Lower leg skin (tissue), 4 donors: ENCODE results near the gene PCDHGC3. TPM values are rescaled to one million over a fixed set of nuclear protein-coding genes. Genes with fewer than 3 reads are reported as not detected.

Experiments used
- DNase-seq, 2 donors: peaks; one replicate each; pipeline ENCODE4 v3.0.0-alpha.2; 2019; ENCODE audit warnings: low spot score in 2 of 2
- H3K4me3 ChIP-seq: fragments of 200-600 bp; sonication (generic); 2 replicates; pipeline ENCODE4 v1.5.1; 2017; ENCODE audit warnings: mild to moderate bottlenecking, low read depth; ENCODE audit not compliant: poor library complexity, severe bottlenecking
- POLR2A ChIP-seq, 2 donors: fragments of 450-650 bp; IDR thresholded peaks; one replicate each; pipeline ENCODE4 v1.6.1; 2016 to 2017; ENCODE audit warnings: antibody characterized with exemption in 2 of 2, mild to moderate bottlenecking in 1 of 2, moderate library complexity in 1 of 2
- WGBS, 2 donors: methylation state at CpG; one replicate each; pipeline ENCODE4 v1.1.5; 2018; 5-methylcytosine and 5-hydroxymethylcytosine counted together
- intact Hi-C: fragments of 100-400 bp; cut with DNase I; formaldehyde crosslinking; loops from one replicate; pipeline ENCODE4 v1.15.0; 2023; ENCODE audit warnings: low total_unique reads
- total RNA-seq, 4 donors: library from RNA; depleted of rRNA; stranded (reverse); fragments of >200 nt; gene quantifications; one replicate each; pipeline ENCODE4 v1.1.0, GENCODE V29; 2016
- TF ChIP-seq, protein P1 (sequence below), 3 donors: fragments of 450-650 bp; IDR thresholded peaks; one replicate each; pipeline ENCODE4 v1.5.1; 2016; ENCODE audit warnings: antibody characterized with exemption in 3 of 3, mild to moderate bottlenecking in 3 of 3, moderate library complexity in 2 of 3

The PCDHGC3 gene
- total RNA-seq, 4 donors from 2014 or later, result 45.5 to 80.8 (median 49.7) TPM

DNA sequence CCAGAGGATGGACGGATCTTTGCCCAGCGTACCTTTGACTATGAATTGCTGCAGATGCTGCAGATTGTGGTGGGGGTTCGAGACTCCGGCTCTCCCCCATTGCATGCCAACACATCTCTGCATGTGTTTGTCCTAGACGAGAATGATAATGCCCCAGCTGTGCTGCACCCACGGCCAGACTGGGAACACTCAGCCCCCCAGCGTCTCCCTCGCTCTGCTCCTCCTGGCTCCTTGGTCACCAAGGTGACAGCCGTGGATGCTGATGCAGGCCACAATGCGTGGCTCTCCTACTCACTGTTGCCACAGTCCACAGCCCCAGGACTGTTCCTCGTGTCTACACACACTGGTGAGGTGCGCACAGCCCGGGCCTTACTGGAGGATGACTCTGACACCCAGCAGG lies 15.0 kb downstream of the PCDHGC3 start:
- TF ChIP-seq, protein P1, sequence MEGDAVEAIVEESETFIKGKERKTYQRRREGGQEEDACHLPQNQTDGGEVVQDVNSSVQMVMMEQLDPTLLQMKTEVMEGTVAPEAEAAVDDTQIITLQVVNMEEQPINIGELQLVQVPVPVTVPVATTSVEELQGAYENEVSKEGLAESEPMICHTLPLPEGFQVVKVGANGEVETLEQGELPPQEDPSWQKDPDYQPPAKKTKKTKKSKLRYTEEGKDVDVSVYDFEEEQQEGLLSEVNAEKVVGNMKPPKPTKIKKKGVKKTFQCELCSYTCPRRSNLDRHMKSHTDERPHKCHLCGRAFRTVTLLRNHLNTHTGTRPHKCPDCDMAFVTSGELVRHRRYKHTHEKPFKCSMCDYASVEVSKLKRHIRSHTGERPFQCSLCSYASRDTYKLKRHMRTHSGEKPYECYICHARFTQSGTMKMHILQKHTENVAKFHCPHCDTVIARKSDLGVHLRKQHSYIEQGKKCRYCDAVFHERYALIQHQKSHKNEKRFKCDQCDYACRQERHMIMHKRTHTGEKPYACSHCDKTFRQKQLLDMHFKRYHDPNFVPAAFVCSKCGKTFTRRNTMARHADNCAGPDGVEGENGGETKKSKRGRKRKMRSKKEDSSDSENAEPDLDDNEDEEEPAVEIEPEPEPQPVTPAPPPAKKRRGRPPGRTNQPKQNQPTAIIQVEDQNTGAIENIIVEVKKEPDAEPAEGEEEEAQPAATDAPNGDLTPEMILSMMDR (IDR thresholded peaks at IDR 0.05), result no peak
- TF ChIP-seq POLR2A (IDR thresholded peaks at IDR 0.05), result no peak
- intact Hi-C loops, result no loop called here
- no peak overlapping the region for H3K4me3 ChIP-seq
- DNase-seq, result peak in 1 of 2 donors; percentile 76
- 86 to 92% methylated on average over 13 of the region's 13 CpGs for WGBS, 2 donors

DNA sequence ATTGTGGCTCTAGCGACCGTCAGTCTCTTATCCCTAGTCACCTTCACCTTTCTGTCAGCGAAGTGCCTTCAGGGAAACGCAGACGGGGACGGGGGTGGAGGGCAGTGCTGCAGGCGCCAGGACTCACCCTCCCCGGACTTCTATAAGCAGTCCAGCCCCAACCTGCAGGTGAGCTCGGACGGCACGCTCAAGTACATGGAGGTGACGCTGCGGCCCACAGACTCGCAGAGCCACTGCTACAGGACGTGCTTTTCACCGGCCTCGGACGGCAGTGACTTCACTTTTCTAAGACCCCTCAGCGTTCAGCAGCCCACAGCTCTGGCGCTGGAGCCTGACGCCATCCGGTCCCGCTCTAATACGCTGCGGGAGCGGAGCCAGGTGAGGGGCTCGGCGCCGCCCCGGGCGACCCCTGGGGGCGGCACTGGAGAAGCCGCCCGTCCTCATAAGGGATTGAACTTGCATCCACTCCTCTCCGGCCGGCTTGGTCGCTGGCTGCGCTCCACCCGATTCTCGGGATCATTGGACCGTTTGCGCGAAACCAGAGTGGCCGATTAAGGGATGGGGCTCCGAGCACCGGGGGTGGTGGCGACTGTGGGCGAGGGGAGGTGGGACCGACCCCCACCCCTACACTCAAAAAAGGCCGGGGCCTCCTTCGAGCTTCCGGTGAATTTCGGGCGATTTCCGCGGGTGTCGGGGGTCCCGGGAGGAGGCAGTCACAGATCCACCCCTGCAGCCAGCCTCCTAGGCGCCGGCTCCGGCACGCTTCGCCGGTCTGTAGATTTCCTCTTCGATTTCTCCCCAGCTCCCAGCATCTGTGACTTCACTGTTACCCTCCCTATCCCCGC lies 15.8 kb downstream of the PCDHGC3 start:
- 77% methylated on average over 62 to 66 of the region's 66 CpGs for WGBS, 2 donors
- TF ChIP-seq POLR2A (IDR thresholded peaks at IDR 0.05), result no peak
- TF ChIP-seq, protein P1 (IDR thresholded peaks at IDR 0.05), result no peak
- peak in 1 of 2 donors; percentile 84 for DNase-seq
- intact Hi-C loops, result no loop called here
- no peak overlapping the region for H3K4me3 ChIP-seq

DNA sequence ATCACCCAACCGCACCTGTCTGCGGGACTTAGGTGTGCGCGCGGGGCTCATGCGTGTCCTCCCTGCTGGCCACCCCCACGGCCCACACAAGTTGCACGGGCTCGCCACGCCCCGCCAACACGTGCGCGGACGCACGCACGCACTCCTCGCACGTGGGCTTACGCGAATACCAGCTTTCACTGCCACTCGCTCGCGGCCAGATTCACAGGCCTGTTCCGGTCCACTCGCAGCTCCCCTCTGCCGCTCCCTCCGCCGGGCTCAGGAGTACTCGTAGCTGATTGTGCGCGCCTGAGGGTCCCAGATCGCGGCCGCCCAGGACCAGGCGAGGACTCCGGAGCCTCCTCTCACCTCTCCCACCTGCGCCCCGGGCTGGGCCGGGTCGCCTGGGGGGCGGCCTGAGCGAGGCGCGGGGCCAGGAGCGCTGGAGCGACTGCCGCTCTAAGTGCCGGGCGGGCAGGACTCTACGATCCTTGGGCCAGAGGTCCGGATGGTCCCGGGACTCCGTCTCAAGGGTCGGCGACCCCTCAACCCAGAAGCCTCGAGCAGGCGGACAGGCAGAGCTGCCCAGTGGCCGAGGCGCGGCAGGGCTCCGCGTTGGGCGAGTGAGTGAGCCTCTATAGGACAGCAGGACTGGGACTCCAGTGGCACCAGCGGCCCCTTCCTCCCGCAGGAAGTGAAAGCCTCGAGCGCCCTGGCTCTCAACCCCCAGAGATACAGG lies 16.6 kb downstream of the PCDHGC3 start:
- TF ChIP-seq, protein P1 (IDR thresholded peaks at IDR 0.05), result no peak
- no peak for TF ChIP-seq POLR2A (IDR thresholded peaks at IDR 0.05)
- intact Hi-C loops, result no loop called here
- no peak overlapping the region for H3K4me3 ChIP-seq
- peak in 1 of 2 donors; percentile 71 for DNase-seq
- WGBS, 2 donors, result 89% methylated on average over 39 to 57 of the region's 68 CpGs

DNA sequence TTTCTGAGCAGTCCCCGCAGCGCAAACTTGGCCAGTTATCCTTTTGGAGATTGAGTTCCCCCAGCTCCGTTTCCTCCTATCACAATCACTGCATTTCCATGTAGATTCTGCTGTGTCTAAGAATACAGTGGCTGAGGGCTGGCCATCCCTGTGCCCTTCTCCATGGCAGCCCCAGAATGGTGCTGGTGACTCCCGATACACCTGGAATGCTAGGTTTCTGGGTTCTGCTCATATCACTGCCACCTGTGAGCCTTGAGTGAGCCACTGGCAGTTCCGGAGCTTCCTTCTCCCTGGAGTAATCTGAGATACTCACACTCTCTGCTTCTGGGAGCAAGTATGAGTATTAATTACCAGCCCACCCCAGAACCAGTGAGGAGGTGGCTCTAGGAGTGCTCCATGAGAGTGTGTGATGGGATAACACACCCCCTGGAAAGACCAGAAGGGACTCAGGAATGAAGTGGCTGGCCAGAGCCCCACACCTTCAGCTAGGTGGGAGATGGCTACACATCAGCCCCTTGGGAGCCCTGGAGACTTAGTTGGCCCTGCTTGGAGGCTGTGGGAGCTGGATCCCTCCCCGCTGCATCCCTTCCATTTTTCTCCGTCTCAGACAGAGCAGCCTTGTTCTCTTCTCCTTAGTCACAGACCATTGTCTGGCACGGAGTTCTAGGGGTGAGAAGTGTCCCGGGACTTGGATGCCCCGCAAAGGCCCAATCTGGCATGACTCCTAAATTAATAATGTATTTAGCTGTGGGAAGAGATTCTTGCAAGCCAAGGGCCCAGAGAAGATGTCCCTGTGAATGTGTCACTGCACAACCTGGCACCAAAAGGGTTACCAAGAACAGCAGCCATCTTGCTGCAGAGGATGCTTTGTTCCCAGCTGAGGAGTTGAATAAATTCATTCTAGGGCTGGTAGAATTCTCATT lies 18.0 kb downstream of the PCDHGC3 start:
- intact Hi-C loops, result no loop called here
- no peak overlapping the region for H3K4me3 ChIP-seq
- TF ChIP-seq, protein P1 (IDR thresholded peaks at IDR 0.05), result no peak
- TF ChIP-seq POLR2A (IDR thresholded peaks at IDR 0.05), result no peak
- WGBS, 2 donors, result 70 to 75% methylated on average over 10 of the region's 10 CpGs
- DNase-seq, result peak in 1 of 2 donors; percentile 81

DNA sequence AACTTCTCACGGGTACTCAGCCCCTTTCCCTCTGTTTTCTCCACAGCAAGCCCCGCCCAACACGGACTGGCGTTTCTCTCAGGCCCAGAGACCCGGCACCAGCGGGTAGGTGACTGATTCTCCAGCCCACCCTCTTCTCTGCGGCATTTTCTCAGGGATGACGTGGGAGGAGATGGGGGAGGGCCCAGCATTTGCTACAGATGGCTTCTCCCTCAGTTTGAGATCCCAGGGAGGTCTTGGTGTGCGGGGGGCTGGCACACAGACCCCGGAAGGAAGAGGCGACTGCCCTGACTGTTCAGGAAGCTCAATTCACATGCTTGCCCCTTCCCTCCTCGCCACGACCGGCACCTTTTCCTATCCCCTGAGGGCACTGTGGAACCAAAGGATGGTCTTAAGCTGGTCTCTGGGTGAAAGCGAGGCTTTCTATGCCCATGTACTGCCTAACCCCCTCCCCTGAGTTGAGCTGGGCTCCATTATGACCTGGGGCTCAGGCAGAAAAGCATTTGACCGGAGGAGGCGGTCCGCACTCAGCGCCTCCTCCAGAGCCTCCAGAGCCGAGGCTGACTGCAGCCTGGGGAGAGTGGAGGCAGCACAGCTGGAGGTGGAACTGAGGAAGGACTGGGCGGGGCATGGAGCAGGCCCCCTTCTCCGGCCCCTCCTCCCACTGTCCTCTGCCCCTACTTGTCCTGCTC lies 19.1 kb downstream of the PCDHGC3 start:
- TF ChIP-seq POLR2A (IDR thresholded peaks at IDR 0.05), result no peak
- TF ChIP-seq, protein P1 (IDR thresholded peaks at IDR 0.05), result no peak
- no peak overlapping the region for H3K4me3 ChIP-seq
- WGBS, 2 donors, result 70% methylated on average over 21 to 22 of the region's 22 CpGs
- DNase-seq, result peak in 1 of 2 donors; percentile 82
- intact Hi-C loops, result no loop called here
